HEK293T (cell line): ENCODE results near the gene TNNI3K.

Source experiments
- FOXA1 ChIP-seq: fragments of 450-650 bp; IDR thresholded peaks from 2 replicates; pipeline ENCODE4 v1.6.1; 2016; ENCODE audit warnings: mild to moderate bottlenecking
- SP1 ChIP-seq: fragments of 450-650 bp; IDR thresholded peaks from 2 replicates; pipeline ENCODE4 v1.6.1; 2017
- SUZ12 ChIP-seq: fragments of 450-650 bp; IDR thresholded peaks from 2 replicates; pipeline ENCODE4 v1.6.1; 2016; ENCODE audit warnings: mild to moderate bottlenecking

- TF ChIP-seq FOXA1 (no peak), SP1 (no peak), SUZ12 (no peak)
These were observed 11.7 kb upstream of the TNNI3K start for GRCh38 chr1:74223453-74223852.
